IgD-negative memory B cell (primary cell): Measurements from ENCODE around the gene RFPL2. TPM values are rescaled to one million over a fixed set of nuclear protein-coding genes. Genes with fewer than 3 reads are reported as not detected.
"Not testable (repeated sequence)": the region's sequence is repeated elsewhere in the genome, so short reads cannot be mapped to it uniquely, and the experiment has no call there.

Experiments
- H3K27ac Mint-ChIP-seq, 3 donors: one replicate each; pipeline ENCODE4 v1.8.0; 2020 to 2022; ENCODE audit warnings: mild to moderate bottlenecking in 3 of 3, mixed read lengths in 3 of 3, moderate library complexity in 1 of 3
- H3K27me3 Mint-ChIP-seq: one replicate; pipeline ENCODE4 v1.8.0; 2021; ENCODE audit warnings: mixed read lengths
- H3K36me3 Mint-ChIP-seq: one replicate; pipeline ENCODE4 v1.8.0; 2020; ENCODE audit warnings: mild to moderate bottlenecking, mixed read lengths
- H3K4me1 Mint-ChIP-seq, 3 donors: one replicate each; pipeline ENCODE4 v1.8.0; 2020 to 2022; ENCODE audit warnings: mixed read lengths in 3 of 3, mild to moderate bottlenecking in 1 of 3
- H3K4me3 Mint-ChIP-seq, 4 donors: one replicate each; pipeline ENCODE4 v1.8.0; 2020 to 2022; ENCODE audit warnings: mild to moderate bottlenecking in 4 of 4, mixed read lengths in 4 of 4, moderate library complexity in 3 of 4
- H3K9me3 Mint-ChIP-seq, 3 donors: one replicate each; pipeline ENCODE4 v1.8.0; 2020 to 2021; ENCODE audit warnings: mixed read lengths in 3 of 3, mild to moderate bottlenecking in 1 of 3
- polyA plus RNA-seq: library from polyadenylated mRNA; unstranded; fragments of 300-500 nt; fragmentation: Illumina TruSeq; gene quantifications from one replicate; pipeline ENCODE4 v1.2.3, GENCODE V29; 2021

Gene RFPL2
- polyA plus RNA-seq, 1 donor from 2014 or later, result not detected

DNA sequence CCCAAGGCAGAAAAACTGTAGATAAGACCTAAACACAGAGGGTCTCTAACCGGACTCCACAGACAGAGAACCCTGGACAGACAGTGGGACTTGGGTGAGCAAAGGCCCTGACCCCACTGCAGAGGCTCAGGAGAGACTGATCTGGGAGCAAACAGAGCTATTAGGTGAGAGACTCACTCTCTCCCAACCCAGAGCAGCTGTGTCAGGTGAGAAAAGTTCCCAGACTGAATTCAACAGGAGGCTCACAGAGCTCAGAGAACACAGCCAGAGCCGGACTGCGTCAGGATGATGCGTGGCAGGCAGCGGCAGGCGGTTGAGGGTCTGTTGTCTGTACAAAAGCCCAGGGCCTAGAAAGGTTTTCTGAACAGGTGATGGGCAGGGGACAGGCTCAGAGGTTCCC, 5.5 kb downstream of the RFPL2 start:
- H3K27me3 Mint-ChIP-seq, result peaks cover 27% of the 10 kb centered on the region
- H3K4me3 Mint-ChIP-seq, result no peak overlapping the region
- H3K36me3 Mint-ChIP-seq, result no peaks in the 10 kb centered on the region
- peaks cover 0 to 4% (median under 1%) of the 10 kb centered on the region in 3 donors for H3K4me1 Mint-ChIP-seq
- H3K27ac Mint-ChIP-seq, result no peak overlapping the region
- H3K9me3 Mint-ChIP-seq, result no peaks in the 10 kb centered on the region

DNA sequence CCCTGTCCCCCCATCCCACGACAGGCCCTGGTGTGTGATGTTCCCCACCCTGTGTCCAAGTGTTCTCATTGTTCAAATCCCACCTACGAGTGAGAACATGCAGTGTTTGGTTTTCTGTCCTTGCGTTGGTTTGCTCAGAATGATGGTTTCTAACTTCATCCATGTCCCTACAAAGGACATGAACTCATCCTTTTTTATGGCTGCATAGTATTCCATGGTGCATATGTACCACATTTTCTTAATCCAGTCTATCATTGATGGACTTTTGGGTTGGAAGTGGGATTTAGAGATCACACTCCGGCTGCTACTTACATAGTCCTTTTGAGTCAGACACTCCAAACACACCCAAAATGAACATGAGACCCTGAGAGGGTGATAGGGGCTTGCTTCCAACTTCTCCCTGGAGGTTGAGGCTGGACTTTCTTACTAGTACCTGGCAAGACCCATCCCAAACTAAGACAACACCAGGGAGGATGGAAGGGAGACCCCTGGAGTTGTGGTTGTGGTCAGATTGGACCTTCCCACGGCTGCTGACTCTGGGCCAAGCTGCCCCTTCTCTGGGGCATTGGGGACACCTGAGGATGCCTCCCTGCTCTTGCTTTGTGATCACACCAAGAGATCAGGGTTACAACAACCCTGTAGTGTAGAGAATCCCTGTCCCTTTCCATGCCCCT, 7.2 kb downstream of the RFPL2 start:
- peak overlapping the region in 1 of 3 donors; percentile 59 for H3K27ac Mint-ChIP-seq
- peaks cover 22% of the 10 kb centered on the region for H3K27me3 Mint-ChIP-seq
- H3K9me3 Mint-ChIP-seq, H3K4me3 Mint-ChIP-seq, H3K4me1 Mint-ChIP-seq, H3K36me3 Mint-ChIP-seq: not testable (repeated sequence)

DNA sequence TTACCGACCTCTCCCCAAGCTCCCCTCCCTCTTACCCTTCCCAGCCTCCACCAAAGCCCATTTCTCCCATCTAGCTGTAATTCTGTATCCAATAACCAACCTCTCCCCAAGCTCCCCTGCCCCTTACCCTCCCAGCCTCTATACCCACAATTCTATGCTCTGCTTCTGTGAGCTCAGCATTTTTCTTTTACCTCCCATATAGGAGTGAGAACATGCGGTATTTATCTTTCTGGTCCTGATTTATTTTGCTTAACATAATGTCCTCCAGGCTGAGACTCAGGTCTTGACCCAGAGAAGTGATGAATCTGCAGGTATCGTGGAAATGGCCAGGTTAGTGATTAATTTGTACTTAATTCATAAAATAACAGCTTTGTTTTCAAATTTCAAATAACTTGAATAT, 9.0 kb downstream of the RFPL2 start:
- peaks cover 21% of the 10 kb centered on the region for H3K27me3 Mint-ChIP-seq
- not testable (repeated sequence) for H3K4me3 Mint-ChIP-seq, H3K9me3 Mint-ChIP-seq, H3K27ac Mint-ChIP-seq, H3K4me1 Mint-ChIP-seq, H3K36me3 Mint-ChIP-seq

DNA sequence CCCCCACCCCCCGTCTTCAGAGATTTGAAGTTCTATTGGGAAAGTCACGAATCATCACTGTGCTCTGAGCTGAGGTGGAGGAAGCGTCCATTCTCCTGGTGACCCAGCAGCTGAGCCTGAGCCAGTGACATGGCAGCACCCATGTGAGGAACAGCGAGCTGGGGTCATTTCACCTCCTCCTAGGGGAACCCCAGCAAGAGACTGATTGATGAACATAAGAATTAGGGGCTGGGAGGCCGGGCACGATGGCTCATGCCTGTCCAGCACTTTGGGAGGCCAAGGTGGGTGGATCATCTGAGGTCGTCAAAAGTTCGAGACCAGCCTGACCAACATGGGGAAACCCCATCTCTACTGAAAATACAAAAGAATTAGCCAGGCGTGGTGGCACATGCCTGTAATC, 11.5 kb downstream of the RFPL2 start:
- H3K27ac Mint-ChIP-seq, H3K4me3 Mint-ChIP-seq, H3K4me1 Mint-ChIP-seq: not testable (repeated sequence)

DNA sequence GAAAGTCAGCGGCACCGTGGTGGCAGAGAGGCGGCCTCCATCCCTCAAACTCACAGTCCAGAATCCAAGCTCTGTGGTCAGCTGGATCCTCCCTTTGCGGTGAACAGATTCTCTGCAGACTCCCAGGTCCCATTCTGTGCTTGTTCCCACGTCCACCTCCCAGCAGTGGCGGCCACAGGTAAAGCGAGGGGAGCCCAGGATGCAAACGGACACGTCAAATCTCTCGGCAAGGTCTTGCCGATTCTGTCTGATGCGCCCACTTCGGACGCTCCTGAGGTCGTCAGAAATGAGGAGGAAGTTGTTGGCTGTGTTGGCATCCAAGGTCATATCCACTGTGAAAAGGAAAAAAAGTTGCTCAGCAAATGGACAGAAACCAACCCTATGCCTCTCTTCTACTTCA, 13.9 kb downstream of the RFPL2 start:
- H3K27me3 Mint-ChIP-seq, result peaks cover 13% of the 10 kb centered on the region
- not testable (repeated sequence) for H3K36me3 Mint-ChIP-seq, H3K4me3 Mint-ChIP-seq, H3K4me1 Mint-ChIP-seq, H3K27ac Mint-ChIP-seq, H3K9me3 Mint-ChIP-seq

More for the DNA sequence above, 11.5 kb downstream of the RFPL2 start:
- not testable (repeated sequence) for H3K9me3 Mint-ChIP-seq, H3K36me3 Mint-ChIP-seq
- peaks cover 19% of the 10 kb centered on the region for H3K27me3 Mint-ChIP-seq

DNA sequence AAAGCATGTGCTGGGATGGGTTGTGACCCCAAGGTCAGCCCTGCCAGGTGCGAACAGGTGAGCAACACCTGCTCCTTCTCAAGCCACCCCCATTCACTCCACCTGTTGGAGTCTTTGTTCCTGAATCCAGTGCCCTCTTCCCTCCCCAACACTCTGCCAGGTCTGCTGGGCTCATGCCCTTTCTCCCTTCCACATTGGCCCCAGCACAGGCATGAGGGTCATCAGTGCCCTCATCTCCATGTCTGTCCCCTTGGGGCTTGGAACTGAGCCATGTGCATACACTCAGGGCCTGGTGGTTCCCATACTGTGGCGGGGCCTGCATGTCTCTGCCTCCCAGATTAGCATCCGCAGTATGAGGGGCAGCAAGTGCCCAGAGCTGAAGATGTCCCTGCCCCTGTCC, 19.1 kb downstream of the RFPL2 start:
- H3K36me3 Mint-ChIP-seq, result no peaks in the 10 kb centered on the region

DNA sequence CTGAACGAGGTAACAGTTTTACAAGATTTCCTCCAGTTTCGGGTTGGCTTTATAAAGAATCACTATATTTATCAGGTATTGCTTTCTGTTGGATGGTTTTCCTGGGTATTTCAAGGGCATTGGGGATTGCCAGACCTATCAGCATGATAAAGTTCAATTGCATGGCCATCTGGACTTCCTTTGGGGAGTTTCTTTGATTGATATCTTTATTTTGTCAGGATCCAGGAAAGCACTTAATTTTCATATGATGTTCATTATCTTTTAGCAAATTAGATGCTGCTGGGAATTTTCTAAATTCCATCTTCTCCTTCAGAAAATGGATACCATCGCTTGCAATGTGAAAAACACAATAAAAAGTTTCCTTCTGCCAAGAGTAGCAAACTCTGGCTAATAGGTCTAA, 21.2 kb downstream of the RFPL2 start:
- Mint-ChIP-seq H3K36me3 (no peaks in the 10 kb centered on the region), H3K27ac (no peak overlapping the region), H3K27me3 (peaks cover 5% of the 10 kb centered on the region), H3K4me3 (no peak overlapping the region), H3K4me1 (no peaks in the 10 kb centered on the region), H3K9me3 (no peaks in the 10 kb centered on the region)

More for the DNA sequence above, 19.1 kb downstream of the RFPL2 start:
- H3K27me3 Mint-ChIP-seq, result peaks cover 10% of the 10 kb centered on the region
- H3K4me3 Mint-ChIP-seq, result no peak overlapping the region
- H3K27ac Mint-ChIP-seq, result no peak overlapping the region
- no peaks in the 10 kb centered on the region for H3K9me3 Mint-ChIP-seq
- no peaks in the 10 kb centered on the region for H3K4me1 Mint-ChIP-seq

DNA sequence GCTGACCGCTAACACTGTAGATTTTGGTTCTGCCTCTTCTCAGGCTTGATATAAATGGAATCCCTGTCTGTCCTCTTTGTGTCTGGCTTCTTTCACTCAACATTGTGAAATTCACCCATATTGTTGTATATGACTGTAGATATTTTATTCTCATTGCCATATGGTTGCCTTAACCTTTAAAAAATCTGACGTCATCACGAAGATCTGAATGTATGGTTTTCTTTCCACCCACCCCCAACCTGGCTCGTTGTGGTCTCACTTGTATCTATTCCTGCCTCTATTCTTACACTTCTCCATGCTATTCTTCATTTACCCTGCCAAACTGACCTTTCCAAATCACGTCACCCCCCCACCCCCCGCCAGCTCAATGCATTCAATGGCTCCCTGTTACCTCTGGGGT, 23.8 kb downstream of the RFPL2 start:
- H3K4me1 Mint-ChIP-seq, result no peaks in the 10 kb centered on the region
- peaks cover 11% of the 10 kb centered on the region for H3K27me3 Mint-ChIP-seq
- H3K27ac Mint-ChIP-seq, result no peak overlapping the region
- no peak overlapping the region for H3K4me3 Mint-ChIP-seq
- no peaks in the 10 kb centered on the region for H3K9me3 Mint-ChIP-seq
- no peaks in the 10 kb centered on the region for H3K36me3 Mint-ChIP-seq

DNA sequence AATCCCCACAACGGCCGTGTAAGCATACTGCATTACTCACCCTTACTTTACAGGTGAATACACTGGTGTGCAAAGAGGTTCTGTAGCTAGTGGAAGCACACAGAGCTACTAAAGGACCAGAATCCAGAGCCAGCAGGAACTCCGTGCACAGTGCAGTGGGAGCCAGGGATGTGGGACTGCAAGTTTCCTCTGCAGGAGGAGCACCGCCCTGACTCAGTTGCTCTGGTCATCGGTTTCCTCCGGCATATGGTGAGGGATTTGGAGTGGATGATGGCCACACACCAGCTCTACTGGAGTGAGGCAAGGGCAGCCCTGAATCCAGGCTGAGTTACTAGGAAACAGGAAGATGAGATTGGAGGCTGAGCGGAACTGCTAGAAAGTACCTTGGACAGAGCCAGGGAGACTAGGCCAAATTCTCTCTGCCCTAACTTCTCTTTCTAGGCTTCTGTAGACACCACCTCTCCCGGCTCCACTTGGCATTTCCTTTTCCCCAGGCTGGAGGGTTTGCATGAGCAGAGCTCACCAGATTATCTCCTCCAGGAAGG, 27.6 kb downstream of the RFPL2 start:
- Mint-ChIP-seq H3K4me3 (no peak overlapping the region), H3K9me3 (no peaks in the 10 kb centered on the region), H3K4me1 (no peaks in the 10 kb centered on the region), H3K27me3 (peaks cover 22% of the 10 kb centered on the region), H3K27ac (no peak overlapping the region), H3K36me3 (no peaks in the 10 kb centered on the region)

DNA sequence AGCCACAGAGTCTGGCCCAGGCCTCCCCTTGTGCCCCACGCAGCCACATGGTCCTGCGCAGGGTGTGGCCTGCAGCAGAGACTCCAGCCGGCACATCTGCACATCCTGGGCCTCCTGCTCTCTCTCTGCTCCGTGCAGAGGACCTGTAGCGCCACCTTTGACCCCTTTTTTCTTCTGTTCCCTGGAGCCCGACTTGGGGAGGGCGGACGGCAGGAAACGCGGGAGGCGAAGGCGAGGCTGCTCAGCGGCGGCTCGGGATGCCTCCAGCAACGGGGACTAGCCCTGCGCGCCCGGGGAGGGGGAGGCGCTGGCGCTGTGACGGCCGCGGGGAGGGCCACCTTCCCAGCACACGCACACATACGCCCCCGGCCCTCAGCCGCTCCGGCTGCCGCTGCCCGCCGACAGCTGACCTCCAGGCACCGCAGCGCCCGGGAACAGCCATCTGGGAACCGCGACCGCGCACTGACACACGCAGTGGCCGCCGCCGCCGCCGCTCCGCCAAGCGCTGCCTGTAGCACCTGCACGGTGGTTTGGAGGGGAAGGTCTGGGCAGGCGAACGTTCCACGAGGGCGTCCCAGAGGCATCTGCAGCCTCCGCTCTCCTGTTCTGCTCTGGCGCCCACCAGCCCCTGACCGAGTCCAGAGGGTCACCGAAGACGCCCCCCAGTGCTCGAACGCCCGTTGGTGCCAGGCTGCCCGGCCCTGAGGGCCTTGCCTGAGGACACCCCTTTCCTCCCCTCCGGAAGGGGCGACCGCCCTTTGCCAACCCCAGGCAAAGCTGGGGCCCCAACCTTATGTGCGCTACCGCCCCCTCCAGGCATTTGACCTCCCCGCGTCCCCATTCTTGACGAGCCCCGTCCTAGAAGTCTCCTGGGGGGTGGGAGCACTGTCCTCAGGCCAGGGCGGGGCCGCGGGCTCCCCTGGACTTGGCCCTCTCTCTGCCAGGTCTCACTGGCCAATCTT, 28.9 kb downstream of the RFPL2 start:
- Mint-ChIP-seq H3K4me3 (no peak overlapping the region), H3K27me3 (peaks cover 22% of the 10 kb centered on the region), H3K9me3 (no peaks in the 10 kb centered on the region), H3K4me1 (no peaks in the 10 kb centered on the region), H3K27ac (no peak overlapping the region), H3K36me3 (no peaks in the 10 kb centered on the region)

DNA sequence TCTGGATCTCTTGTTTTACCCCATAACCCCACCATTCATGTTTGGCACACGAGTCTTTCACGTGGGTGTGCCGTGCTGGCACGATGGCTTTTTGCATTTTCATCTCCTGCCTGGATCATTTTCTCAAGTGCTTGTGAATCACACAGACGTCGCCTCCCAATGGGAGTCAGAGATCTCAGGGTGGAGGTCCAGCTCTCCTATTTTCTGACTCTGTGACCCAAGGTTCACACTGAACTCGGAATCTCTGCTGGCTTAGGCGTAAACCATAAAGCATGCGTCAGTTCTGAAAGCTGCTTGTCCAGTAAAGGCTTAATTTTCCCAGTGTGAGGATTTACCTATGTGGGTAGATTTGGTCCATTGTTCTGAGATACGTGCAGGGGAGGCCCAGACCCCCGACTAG, 29.8 kb downstream of the RFPL2 start:
- Mint-ChIP-seq H3K4me3 (no peak overlapping the region), H3K9me3 (no peaks in the 10 kb centered on the region)

DNA sequence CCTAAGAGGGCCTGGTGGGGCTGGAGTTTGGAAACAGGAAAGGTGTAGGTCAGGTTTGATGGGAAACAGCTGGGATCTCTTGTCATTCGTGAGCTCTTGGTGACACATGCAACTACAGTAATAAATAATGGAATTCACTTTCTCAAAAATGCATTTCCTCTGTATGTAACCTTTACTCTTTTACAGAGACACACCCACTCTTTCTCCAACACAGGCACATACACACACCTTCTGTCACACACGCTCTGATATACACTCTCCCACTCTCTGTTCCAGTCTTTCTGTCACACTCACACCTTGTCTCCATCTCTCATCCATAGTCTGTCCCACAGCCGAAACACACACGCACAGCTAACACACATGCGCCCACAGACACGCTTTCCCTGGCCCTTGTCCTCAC, 39.2 kb downstream of the RFPL2 start:
- Mint-ChIP-seq H3K36me3 (no peaks in the 10 kb centered on the region), H3K4me3 (no peak overlapping the region), H3K27ac (peak overlapping the region in 1 of 3 donors; percentile 21), H3K27me3 (peaks cover 11% of the 10 kb centered on the region), H3K9me3 (no peaks in the 10 kb centered on the region), H3K4me1 (no peaks in the 10 kb centered on the region)

More for the DNA sequence above, 29.8 kb downstream of the RFPL2 start:
- H3K4me1 Mint-ChIP-seq, result no peaks in the 10 kb centered on the region
- peaks cover 22% of the 10 kb centered on the region for H3K27me3 Mint-ChIP-seq
- H3K27ac Mint-ChIP-seq, result no peak overlapping the region
- H3K36me3 Mint-ChIP-seq, result no peaks in the 10 kb centered on the region

DNA sequence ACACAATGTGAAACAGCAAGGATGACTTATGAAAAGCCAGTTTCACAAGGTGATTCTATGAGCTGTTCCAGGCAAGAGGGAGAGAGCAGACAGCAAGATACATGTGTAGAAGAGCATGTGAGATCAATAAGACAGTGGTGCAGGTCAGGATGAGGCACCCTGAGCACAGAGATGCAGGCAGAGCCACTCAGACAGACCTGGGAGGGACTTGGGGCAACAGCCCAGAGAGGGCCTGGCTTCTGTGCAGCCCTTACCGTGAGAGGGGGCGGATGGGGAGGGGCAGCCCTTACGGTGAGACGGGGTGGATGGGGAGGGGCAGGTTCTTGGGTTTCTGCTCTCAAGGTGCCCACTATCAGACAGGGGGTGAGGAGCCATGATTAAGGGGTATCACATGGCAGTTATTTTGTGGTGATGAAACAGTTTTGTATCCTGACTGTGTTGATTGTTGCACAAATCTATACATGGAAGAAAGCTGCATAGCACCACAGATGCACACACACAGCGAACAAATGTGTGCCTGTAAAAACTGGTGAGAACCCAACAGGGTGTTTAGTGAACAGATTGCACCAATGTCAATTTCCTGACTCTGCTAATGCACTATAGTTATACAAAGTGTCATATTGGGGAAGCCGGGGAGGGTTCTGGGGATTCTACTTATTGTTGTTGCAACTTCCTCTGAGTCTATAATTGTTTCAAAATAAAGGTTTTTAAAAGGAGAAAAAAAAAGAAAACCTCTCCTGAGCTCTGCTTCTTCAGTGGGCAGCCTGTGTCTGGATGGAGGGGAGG, 40.6 kb downstream of the RFPL2 start:
- H3K36me3 Mint-ChIP-seq, result no peaks in the 10 kb centered on the region
- H3K4me3 Mint-ChIP-seq, result no peak overlapping the region
- peaks cover 8% of the 10 kb centered on the region for H3K27me3 Mint-ChIP-seq
- H3K9me3 Mint-ChIP-seq, result no peaks in the 10 kb centered on the region
- H3K27ac Mint-ChIP-seq, result no peak overlapping the region
- H3K4me1 Mint-ChIP-seq, result no peaks in the 10 kb centered on the region

DNA sequence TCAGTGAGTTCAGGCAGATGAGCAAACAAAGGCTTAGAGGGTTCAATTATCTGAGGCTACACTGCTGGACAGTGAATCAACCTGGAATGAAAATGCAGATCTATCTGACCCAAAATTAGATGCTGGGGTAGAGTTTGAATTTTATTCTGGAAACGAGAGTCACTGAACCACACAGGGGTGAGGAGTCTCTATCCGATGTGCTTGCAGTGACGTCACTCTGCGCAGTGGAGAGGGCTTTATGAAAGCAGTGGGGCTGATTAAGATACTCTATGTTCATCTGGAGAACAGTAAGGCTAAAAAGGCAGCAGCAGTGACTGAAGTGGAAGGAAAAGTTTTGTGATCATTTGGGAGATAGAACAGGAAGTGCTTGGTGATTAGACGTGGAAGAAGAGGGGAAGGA, 44.5 kb downstream of the RFPL2 start:
- not testable (repeated sequence) for H3K27ac Mint-ChIP-seq, H3K36me3 Mint-ChIP-seq, H3K9me3 Mint-ChIP-seq, H3K4me1 Mint-ChIP-seq, H3K4me3 Mint-ChIP-seq
- peaks cover 12% of the 10 kb centered on the region for H3K27me3 Mint-ChIP-seq
